ENCODE measurements around the gene PIAS1. TPM values are rescaled to one million over a fixed set of nuclear protein-coding genes. Genes with fewer than 3 reads are reported as not detected.

Gene PIAS1
- total and polyA plus RNA-seq, 2 donors (not counting 3 experiments of a cell fraction or from before 2014, with no cell fraction given), result 23.7 to 24.2 TPM

DNA sequence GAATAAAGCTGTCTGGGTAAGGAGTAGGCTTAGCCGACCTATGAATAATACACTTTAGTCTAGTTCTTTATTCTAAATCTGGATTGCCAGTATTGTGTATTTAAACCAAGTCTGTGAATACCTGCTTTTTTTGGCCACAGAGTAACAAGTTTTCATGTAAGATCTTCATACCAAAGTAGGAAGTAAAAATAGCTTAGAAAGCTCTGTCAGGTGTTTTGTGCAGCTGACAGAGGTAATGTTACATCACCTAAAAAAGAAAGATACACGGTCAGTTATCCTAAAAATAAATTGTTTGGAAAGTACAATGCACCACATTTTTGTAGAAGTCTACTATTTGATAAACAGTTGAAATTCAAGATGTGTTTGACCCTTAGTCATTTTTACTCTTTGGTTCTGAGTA lies 134.5 kb downstream of the PIAS1 start:
- no peak overlapping the region for H3K27ac ChIP-seq (ENCODE audit: insufficient read depth, low read depth, low read length)
- TF ChIP-seq, protein P1, sequence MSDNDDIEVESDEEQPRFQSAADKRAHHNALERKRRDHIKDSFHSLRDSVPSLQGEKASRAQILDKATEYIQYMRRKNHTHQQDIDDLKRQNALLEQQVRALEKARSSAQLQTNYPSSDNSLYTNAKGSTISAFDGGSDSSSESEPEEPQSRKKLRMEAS (IDR thresholded peaks at IDR 0.05; ENCODE audit: insufficient read depth, insufficient read length), result no peak
- TF ChIP-seq POLR2AphosphoS5 (IDR thresholded peaks at IDR 0.05; ENCODE audit: insufficient read depth, low read depth, low read length) (no peak), MYC (IDR thresholded peaks at IDR 0.05; ENCODE audit: low read depth, low read length) (no peak), GATA2 (IDR thresholded peaks at IDR 0.05; ENCODE audit: insufficient read depth, insufficient read length, low read depth, low read length) (no peak), JUN (IDR thresholded peaks at IDR 0.05; ENCODE audit: borderline replicate concordance, insufficient read depth, insufficient read length, low read depth) (no peak)
- TF ChIP-seq, protein P2, sequence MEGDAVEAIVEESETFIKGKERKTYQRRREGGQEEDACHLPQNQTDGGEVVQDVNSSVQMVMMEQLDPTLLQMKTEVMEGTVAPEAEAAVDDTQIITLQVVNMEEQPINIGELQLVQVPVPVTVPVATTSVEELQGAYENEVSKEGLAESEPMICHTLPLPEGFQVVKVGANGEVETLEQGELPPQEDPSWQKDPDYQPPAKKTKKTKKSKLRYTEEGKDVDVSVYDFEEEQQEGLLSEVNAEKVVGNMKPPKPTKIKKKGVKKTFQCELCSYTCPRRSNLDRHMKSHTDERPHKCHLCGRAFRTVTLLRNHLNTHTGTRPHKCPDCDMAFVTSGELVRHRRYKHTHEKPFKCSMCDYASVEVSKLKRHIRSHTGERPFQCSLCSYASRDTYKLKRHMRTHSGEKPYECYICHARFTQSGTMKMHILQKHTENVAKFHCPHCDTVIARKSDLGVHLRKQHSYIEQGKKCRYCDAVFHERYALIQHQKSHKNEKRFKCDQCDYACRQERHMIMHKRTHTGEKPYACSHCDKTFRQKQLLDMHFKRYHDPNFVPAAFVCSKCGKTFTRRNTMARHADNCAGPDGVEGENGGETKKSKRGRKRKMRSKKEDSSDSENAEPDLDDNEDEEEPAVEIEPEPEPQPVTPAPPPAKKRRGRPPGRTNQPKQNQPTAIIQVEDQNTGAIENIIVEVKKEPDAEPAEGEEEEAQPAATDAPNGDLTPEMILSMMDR (IDR thresholded peaks at IDR 0.05; ENCODE audit: extremely low read depth in 1 of 2, insufficient read depth in 1 of 2, low read depth in 1 of 2, low read length in 2 of 2), result no peak
- DNase-seq (ENCODE audit: low read depth, low spot score) (no peak), FAIRE-seq (no peak)
- H3K4me3 ChIP-seq (replicated peaks in 1 of 3; ENCODE audit: insufficient read depth in 1 of 3, low read depth in 1 of 3, low read length in 3 of 3), result no peak overlapping the region
- dilution Hi-C loops (cut with MboI; ENCODE audit: extremely low pct_ligation_motif_present, low sequenced_read_pairs) (no loop called here), intact Hi-C loops (cut with micrococcal nuclease) (no loop called here)
- H3K9me1 ChIP-seq (replicated peaks; ENCODE audit: control insufficient read depth, extremely low read depth, insufficient read depth, low read length), result no peaks in the 10 kb centered on the region
- H3K4me1 ChIP-seq (ENCODE audit: control insufficient read depth, extremely low read depth, insufficient read depth, low read length), result no peaks in the 10 kb centered on the region
- no peak overlapping the region for H3K4me2 ChIP-seq (ENCODE audit: insufficient read depth, low read length)
- H3K36me3 ChIP-seq (ENCODE audit: control insufficient read depth in 2 of 2, extremely low read depth in 1 of 2, insufficient read depth in 2 of 2, low read length in 2 of 2), result peaks cover 15% of the 10 kb centered on the region in 2 experiments
- CTCF ChIA-PET, result no interaction called here
- no peaks in the 10 kb centered on the region for H4K20me1 ChIP-seq (replicated peaks; ENCODE audit: control insufficient read depth, extremely low read depth, insufficient read depth, low read length)
- no peaks in the 10 kb centered on the region for H3K27me3 ChIP-seq (ENCODE audit: control insufficient read depth in 2 of 2, insufficient read depth in 2 of 2, low read length in 2 of 2)
- H3K9ac ChIP-seq (replicated peaks; ENCODE audit: extremely low read depth, insufficient read depth, low read length), result no peak overlapping the region
- no peaks in the 10 kb centered on the region for H3K79me2 ChIP-seq (ENCODE audit: control insufficient read depth, insufficient read depth, low read length)
- BruUV-seq (replicated peaks), result no TSS peak
- no peaks in the 10 kb centered on the region for H3K9me3 ChIP-seq (replicated peaks; ENCODE audit: control insufficient read depth, insufficient read depth, low read length)
- no peak overlapping the region for H2AFZ ChIP-seq (ENCODE audit: low read depth, low read length)
- POLR2A ChIA-PET, result no interaction called here

All from endothelial cell of umbilical vein (primary cell).